GM21367 (cell line): Measurements from ENCODE around the gene INPP4B.

ENCODE experiments used
- ATAC-seq: cut with Tn5 transposase; IDR thresholded peaks from one replicate; pipeline ENCODE4 v1.9.1; 2021; ENCODE audit not compliant: unreplicated experiment

INPP4B gene

DNA sequence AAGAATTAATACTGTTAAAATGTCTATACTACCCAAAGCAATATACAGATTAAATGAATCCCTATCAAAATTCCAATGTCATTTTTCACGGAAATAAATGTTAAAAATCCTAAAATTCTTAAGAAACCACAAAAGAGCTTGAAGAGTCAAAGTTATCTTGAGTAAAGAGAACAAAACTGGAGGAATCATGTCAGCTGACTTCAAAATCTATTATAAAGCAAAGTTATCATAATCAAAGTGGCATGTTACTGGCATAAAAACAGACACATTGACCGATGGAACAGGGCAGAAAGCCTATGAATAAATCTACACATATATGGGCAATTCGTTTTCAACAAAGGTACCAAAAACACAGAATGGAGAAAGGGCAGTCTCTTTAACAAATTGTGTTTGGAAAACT, 579.0 kb downstream of the INPP4B start:
- ATAC-seq = no peak

DNA sequence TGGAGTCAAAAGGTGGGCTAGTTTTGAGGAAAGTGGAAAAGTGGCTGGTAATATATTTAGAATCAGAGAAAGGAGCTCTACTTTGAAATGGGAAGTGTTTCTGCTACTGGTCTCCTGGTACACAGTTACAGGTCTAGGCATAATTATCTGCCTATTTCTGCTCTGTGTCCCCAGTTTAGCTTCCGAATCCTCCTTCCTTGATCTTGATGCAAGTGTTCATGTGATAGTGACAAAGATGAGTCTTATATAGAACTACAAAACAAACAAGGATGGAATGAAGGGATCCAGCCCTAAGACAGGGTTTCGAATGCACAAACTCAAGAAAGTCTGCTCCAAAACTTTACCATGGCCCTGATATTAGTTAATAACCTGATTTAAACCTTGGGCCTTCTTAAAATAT, 580.2 kb downstream of the INPP4B start:
- ATAC-seq = no peak

DNA sequence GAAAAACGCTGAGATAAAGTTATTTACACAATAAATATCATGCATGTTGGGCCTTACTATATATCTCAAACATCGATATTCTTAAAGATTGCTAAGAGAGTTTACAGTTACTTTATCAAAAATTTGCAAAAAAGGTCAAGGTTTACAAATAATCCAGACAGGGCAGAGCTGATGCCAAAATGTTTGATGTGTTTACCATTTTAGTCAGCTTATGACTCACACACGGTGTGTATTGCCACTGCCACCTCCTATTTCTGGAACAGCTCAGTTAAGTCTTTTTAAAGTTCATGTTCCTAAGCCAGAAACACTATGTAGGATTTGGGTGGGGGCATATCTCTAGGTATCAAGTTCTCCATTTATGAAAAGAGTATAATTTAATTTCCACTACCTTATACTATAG, 580.6 kb downstream of the INPP4B start:
- no peak for ATAC-seq

DNA sequence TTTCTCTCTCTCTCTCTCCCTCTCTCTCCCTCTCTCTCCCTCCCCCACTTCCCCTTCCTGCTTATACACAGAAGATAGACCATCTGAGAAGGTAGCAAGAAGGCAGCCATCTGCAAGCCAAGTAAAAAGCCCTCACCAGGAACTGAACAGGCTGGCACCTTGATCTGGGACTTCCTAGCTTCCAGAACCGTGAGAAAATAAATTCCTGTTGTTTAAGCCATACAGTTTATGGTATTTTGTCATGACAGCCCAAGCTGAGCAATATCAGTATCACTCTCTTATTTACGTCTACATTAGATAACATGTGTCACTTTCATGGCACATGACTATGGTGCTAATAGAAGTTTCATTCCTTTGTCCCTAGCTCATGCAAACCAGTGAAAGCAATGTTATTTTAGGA, 581.1 kb downstream of the INPP4B start:
- ATAC-seq = no peak

DNA sequence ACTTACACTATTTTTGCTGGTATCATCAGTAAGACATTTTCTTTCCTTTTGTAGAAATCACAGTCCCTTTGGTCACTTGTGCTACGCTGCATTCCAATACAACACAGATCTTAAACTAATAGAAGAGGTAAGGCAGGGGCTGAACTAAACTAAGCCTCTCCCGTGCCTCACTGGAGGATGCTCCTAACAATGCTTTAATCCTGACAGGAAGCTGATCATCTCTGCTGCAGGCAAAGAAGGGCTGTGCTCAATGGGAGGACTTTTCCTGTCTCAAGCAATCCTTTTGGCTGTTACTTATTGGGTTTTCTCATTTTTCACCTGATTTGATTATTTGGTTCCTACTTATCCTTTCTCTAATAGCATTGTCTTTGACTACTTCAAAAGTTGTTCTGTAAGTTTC, 583.1 kb downstream of the INPP4B start:
- ATAC-seq = no peak

GRCh38 chr4:142248946-142249345, 597.2 kb downstream of the INPP4B start:
- ATAC-seq = no peak

- no peak for ATAC-seq
These were observed 602.8 kb downstream of the INPP4B start for GRCh38 chr4:142243255-142243654.

- ATAC-seq = no peak
These were observed 603.9 kb downstream of the INPP4B start for GRCh38 chr4:142242156-142242555.

DNA sequence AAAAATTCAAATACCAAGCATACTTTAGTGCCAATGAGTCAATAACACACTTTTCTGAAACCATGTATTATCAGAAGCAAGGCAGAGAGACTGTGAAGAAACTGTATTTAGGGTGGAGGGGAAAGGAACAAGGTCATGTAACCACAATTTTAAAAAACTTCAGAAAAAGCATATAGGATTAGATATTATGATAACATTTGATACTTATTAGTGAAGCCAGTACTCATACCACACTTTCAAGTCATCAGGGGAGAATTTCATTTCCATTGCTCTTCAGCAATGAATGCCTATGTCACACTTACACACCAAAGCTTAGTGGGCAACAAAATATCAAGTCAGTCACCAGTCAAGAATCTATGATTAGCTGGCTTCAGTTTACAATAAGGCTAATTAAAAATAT, 607.5 kb downstream of the INPP4B start:
- no peak for ATAC-seq

- no peak for ATAC-seq
These were observed 609.8 kb downstream of the INPP4B start for GRCh38 chr4:142236268-142236667.

DNA sequence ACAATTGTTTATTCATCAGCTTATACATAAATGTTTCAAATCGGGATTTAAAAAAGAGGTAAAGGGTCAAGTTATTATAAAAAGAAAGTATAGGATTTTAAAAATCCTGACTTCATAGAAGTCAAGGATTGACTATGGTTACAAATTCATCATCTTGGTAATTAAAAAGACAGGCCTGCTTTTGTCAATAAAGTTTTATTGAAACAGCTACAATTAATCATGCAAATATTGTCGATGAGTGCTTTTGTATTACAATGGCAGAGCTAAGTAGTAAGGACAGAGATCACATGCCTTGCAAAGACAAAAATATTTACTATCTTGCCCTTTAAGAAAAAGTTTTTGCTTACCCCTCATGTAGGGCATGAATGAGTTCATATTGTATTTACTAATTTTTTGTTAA, 614.3 kb downstream of the INPP4B start:
- no peak for ATAC-seq

- no peak for ATAC-seq
These were observed 615.1 kb downstream of the INPP4B start for GRCh38 chr4:142230991-142231390.

DNA sequence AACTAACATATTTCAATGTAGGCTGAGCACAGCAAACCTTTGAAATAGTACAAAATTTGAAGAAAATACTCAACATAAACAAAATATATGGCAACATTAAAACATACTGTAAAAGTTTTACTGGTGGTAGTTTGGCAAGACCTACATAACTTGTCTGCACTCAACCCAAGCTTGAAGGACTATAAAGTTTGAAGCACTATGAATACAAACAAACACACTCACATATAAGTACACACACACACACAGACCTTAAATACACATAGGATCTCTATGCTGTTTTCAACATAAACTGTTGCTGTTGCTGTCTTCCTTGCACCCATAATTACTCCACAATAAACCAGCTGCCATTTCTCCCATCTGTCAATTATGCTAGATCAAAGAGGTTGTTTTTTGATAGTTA, 620.1 kb downstream of the INPP4B start:
- ATAC-seq = no peak

GRCh38 chr4:142222127-142222526, 624.0 kb downstream of the INPP4B start:
- ATAC-seq = no peak

- no peak for ATAC-seq
These were observed 627.4 kb downstream of the INPP4B start for GRCh38 chr4:142218726-142219125.

DNA sequence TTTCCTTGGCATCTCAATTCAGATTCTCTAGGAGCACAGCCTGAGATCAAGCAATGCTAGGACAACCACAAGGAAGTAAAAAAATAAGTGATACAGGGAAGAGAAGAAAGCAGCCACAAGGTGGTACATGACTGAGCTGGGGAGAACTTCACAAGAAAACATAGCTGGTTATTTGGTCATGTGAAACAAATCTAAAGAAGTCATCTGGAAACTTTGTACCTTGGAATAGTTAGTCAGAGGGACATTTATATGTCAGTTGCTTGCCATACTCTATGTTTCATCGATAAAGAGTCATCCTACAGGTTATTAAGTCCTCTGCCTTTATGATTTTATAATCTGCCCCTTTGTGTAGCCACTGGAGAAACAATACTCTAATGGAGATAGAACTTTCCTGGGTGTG, 634.7 kb downstream of the INPP4B start:
- ATAC-seq = no peak

- ATAC-seq = no peak
These were observed 642.6 kb downstream of the INPP4B start for GRCh38 chr4:142203505-142203904.

DNA sequence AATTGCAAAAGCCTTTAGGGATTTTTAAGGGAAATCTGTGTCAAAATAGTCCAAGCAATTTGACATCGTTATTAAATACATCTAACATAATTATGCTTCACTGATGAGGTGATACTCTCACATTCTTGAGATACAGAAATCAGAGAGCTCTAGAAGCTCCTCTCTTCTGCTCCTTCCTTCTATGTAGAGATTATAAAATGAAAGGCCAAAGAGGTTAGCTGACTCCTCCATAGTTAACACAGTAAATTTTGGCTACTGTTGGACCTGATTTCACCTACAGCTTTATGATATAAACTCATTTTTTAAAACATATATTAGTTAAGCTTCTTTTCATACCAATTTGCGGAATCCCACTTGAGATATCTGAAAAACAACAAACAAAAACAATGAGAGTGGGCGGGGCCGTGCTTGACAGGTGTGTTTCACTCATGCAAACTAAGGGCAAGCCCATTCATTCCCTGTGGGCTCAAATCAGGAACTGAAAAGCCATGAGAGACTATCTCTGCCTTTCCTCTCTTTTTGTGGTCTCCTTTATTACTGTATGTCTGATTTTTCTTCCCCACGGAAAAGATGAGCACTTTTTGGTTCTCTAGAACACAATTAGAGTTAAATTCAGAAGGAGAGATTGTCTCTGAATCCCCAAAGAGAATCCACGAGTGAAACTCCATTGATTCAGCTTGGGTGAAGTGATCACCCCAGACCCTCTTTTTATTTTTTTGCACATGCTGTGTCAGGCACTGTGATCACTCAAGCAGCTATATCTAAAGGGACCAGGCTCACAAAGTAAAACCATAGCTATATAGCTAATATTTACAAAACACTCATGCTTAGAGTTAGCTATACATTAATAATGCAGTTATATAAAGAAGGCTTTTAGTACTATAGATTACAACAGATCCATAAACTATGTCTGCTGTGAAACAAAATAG, 643.4 kb downstream of the INPP4B start:
- ATAC-seq = peak; percentile 90

DNA sequence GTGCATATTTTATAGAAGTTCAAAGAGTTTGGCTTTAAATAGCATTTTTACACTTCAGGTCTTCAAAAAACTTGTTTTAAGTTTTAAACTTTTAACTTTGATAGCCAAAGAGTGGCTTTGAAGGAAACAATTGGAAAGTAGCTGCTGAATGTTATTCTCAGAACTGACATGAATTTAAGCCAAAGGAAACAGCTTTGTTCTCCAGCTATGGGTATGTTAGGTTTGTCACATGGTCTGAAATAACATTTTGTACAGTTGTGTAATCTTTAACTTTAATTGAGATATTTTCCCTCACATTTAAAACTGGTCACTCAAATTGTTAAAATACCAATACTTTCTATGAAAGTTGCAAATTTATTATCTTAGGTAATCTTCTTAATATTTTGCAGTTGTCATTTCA, 645.1 kb downstream of the INPP4B start:
- ATAC-seq = no peak

GRCh38 chr4:142194905-142195304, 651.2 kb downstream of the INPP4B start:
- ATAC-seq = no peak

GRCh38 chr4:142191901-142192300, 654.2 kb downstream of the INPP4B start:
- ATAC-seq = no peak

GRCh38 chr4:142181021-142181420, 665.1 kb downstream of the INPP4B start:
- no peak for ATAC-seq

DNA sequence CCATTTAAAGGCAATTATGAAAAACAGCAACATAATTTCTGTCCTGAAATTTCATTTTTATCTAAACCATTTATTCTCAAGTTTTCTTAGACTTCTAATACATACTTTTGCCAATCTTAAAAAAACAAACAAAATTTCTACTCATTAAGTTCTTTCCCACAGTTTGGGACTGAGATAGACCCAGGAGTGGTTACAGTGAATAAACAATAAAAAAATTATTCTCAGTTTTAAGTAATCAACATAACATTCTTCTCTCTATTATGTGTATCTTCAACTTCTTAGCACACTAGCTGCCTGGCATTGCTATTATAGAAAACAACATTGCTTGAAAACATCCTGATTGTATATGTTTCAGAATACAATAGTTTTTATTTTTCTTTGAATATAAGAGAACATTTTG, 676.9 kb downstream of the INPP4B start:
- no peak for ATAC-seq
